Renal cortical epithelial cell (primary cell): ENCODE results near the gene EGF. TPM values are rescaled to one million over a fixed set of nuclear protein-coding genes. Genes with fewer than 3 reads are reported as not detected.

Experiments used
- DNase-seq: peaks from one replicate; pipeline ENCODE4 v3.0.0-alpha.2; 2011; ENCODE audit warnings: low read depth
- total RNA-seq: library from RNA; depleted of rRNA; stranded (reverse); fragments of >200 nt; gene quantifications from 2 replicates; pipeline ENCODE4 v1.2.3, GENCODE V29; 2014

Gene EGF
- total RNA-seq, 1 donor from 2014 or later, result 0.65 TPM

- no peak for DNase-seq
Measured at GRCh38 chr4:109959195-109959594, 46.5 kb downstream of the EGF start.

GRCh38 chr4:109962401-109962800 lies 49.7 kb downstream of the EGF start:
- no peak for DNase-seq

- DNase-seq, result peak; percentile 16
Measured at GRCh38 chr4:109966891-109967481, 54.3 kb downstream of the EGF start.

GRCh38 chr4:109967798-109968520 lies 55.3 kb downstream of the EGF start:
- DNase-seq, result peak; percentile 87

- DNase-seq, result no peak
Measured at GRCh38 chr4:109969087-109969486, 56.4 kb downstream of the EGF start.

- DNase-seq, result no peak
Measured at GRCh38 chr4:109969919-109970318, 57.2 kb downstream of the EGF start.

- DNase-seq, result no peak
Measured at GRCh38 chr4:109972786-109973528, 60.3 kb downstream of the EGF start.

GRCh38 chr4:109973529-109973905 lies 60.8 kb downstream of the EGF start:
- no peak for DNase-seq

- DNase-seq, result no peak
Measured at GRCh38 chr4:109976189-109976588, 63.5 kb downstream of the EGF start.

GRCh38 chr4:109977854-109978501 lies 65.3 kb downstream of the EGF start:
- DNase-seq, result peak; percentile 43

GRCh38 chr4:109978704-109979454 lies 66.2 kb downstream of the EGF start:
- DNase-seq, result no peak

GRCh38 chr4:109979920-109980717 lies 67.4 kb downstream of the EGF start:
- peak; percentile 75 for DNase-seq

- DNase-seq, result no peak
Measured at GRCh38 chr4:109981936-109982335, 69.3 kb downstream of the EGF start.

GRCh38 chr4:109982521-109982920 lies 69.8 kb downstream of the EGF start:
- no peak for DNase-seq

GRCh38 chr4:109985993-109986974 lies 73.6 kb downstream of the EGF start:
- DNase-seq, result no peak

- no peak for DNase-seq
Measured at GRCh38 chr4:109989044-109989443, 76.4 kb downstream of the EGF start.

GRCh38 chr4:109989618-109990017 lies 76.9 kb downstream of the EGF start:
- no peak for DNase-seq

GRCh38 chr4:109990261-109991257 lies 77.9 kb downstream of the EGF start:
- no peak for DNase-seq
